HL-60/S4 treated with phorbol 12-myristate 13-acetate at 8.2 ng/mL for 4 days and 3 days (cell line): ENCODE results near the gene IPO7.
"Not testable (repeated sequence)": the region's sequence is repeated elsewhere in the genome, so short reads cannot be mapped to it uniquely, and the experiment has no call there.

ENCODE experiments used
- in situ Hi-C: fragments of 300-500 bp; cut with MboI; formaldehyde crosslinking; loops from 2 replicates; pipeline ENCODE4 v1.15.0; 2022; ENCODE audit warnings: low sequenced_read_pairs

The IPO7 gene

DNA sequence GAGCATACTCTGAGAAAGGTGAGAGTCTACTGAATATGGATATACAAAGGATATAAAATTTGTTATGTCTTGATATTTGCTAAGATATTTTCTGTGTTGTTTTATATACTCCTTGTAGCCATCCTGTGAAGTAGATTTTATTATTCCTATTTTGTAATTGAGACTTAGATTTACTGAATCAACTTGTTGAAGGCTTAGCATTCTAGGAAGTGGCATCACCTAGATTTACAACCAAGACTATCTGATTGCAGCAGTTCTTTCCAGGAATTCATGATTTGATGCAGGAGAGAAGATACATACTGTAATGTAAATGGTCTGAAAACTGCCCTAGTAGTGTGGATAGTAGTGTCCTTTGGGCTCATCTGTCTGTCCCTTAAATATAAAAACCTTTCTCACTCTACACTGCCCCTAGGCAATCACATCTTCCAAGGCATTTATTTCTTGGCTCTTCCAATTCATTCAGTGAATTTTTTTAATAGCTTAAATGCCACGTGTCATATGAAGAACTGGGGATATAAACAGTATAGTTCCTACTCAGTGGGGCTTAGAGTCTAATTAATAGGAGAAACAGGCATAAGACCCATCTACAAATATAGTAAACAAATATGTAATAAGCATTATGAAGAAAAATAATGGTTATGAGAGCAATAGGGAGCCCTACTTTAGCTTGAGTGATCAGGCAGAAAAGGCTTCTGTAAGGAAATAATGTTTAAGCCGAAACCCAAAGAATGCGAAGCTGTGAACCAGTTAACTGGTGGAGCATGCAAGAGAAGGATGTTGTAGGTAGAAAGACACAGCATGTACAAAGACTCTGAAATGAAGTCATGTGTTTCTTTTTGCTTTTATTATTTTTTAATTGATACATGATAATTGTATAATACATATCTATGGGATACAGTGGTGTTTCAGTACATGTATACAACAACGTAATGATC is 13.6 kb downstream of the IPO7 start:
- in situ Hi-C loops = no loop called here

DNA sequence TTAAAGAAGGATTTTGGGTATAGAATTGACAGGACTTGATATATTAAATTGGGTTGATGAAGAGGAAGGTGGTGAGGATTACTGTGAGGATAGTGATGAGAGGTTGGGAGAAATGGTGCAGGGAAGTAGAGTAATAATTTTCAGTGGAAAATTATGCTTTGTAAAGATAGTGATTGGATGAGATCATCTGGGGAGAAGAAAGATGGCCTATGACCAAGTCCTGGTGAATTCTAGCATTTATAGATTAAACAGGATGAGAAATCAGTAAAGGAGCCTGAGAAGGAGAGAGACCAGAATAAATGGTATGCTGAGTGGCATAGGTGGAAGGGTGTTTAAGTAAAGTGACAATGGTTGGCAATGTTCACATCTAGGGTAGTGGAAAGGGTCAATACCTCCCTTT is 15.0 kb downstream of the IPO7 start:
- in situ Hi-C loops = no loop called here

DNA sequence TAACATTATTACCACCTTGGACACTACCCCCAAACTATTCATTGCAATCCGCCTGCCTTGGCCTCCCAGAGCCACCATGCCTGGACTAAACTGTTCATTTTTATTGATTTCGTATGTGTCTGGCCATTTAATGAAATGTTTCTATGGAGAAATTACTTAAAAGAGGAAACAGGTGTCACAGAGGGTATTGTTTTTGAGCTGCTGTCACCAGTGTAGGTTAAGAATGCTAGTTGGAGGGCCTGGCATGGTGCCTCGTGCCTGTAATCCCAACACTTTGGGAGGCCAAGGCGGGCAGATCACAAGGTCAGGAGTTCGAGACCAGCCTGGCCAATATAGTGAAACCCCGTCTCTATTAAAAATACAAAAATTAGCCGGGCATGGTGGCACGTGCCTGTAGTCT is 17.4 kb downstream of the IPO7 start:
- in situ Hi-C loops = not testable (repeated sequence)

DNA sequence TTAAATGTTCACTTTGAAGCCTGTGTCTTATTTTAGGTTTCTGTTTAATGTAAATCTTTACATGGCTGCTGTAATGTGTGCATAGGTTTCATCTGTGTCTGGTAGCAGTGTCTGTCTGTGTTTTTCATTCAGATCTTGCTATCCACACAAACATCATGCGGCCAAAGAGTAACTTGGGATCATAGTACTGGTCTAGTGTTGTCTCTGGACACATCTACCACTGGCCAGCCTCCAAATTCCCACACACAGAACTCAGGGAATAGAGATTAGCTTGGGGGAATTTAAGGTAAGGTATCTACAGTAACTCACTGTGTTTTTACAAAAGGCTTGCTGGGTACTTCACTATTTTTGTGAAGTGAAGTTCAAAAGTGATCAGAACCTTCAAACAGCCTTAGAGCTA is 44.3 kb downstream of the IPO7 start:
- in situ Hi-C loops = no loop called here

DNA sequence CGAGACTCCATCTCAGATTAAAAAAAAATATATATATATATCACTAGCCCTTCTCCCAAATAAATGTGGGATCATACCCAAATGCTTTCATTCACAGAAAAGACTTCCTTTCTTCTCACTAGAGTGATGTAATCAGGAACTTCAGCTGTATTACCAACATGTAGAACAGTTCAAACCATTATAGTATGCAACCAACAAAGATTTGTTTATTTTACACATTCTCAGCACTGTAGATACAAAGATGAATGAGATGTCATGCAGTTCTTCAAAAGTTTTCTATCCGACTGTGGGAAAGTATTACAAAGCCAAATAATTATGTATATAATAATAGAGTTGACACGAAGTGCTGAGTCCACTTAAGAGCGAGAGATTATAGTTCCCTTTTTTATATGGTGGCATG is 54.2 kb downstream of the IPO7 start:
- in situ Hi-C loops = no loop called here

DNA sequence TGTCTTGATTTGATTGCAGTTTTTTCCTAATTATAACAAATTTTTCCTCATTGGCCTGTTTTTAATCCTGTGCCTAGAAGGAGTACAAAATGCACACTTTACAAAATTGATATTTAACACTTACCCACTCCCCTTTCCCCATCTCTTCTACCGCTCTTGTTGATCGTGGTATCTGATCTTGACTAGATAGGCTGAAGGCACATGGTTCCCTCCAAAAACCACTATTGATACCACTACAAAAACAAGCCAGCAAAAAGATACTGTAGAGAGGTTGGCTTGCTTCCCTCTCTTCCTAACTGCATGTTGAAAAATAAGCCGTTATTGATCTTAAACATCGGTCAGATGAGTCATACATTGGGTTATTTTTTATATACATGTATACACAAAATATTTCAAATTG is 61.8 kb downstream of the IPO7 start:
- in situ Hi-C loops = no loop called here

DNA sequence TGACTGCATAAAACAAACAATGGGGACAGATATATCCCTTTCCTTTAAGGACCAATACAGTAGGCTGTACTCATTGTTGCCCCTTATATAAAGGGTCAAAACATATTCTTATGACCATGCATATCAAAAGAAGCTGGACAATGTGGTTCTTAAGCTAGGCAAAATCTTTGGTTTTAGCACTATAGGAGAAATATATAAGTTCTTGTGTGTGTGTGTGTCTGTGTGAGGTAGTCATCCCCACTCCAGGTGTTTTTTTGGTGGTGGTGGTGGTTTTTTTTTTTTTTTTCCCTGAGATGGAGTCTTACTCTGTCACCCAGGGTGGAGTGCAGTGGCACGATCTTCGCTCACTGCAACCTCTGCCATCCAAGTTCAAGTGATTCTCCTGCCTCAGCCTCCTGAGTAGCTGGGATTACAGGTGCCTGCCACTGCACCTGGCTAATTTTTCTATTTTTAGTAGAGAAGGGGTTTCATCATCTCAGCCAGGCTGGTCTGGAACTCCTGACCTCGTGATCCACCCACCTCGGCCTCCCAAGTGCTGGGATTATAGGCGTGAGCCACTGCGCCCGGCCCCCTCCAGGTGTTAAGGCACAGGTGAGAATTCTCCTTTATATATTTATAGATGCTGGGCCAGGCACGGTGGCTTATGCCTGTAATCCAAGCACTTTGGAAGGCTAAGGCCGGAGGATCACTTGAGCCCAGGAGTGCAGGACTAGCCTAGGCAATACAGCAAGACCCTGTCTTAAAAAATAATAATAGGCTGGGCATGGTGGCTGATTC is 64.3 kb downstream of the IPO7 start:
- in situ Hi-C loops = no loop called here

DNA sequence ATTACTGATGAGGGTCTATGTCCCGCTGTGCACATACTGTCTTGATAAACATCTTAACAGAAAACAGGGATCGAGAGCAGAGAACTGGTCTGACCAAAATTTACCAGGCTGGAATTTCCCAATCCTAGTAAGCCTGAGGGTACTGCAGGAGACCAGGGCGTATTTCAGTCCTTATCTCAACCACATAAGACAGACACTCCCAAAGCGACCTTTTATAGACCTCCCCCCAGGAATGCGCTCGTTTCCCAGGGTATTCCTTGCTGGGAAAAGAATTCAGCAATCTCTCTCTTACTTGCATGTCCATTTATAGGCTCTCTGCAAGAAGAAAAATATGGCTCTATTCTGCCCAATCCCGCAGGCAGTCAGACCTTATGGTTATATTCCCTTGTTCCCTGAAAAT is 67.6 kb downstream of the IPO7 start:
- in situ Hi-C loops = not testable (repeated sequence)

DNA sequence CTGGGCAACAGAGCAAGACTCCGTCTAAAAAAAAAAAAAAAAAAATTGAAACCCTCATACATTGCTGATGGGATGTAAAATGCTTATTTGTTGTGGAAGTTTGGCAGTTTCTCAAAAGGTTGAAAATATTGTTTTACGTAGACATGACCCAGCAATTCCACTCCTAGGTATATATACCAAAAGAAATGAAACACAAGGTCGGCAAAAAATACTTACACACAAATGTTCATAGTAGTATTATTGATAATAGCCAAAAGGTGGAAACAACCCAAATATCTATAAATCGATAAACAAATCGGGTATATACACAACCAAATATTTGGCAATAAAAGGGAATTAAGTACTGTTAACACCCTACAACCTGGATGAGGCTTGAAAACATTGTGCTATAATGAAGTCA is 71.3 kb downstream of the IPO7 start:
- in situ Hi-C loops = no loop called here

DNA sequence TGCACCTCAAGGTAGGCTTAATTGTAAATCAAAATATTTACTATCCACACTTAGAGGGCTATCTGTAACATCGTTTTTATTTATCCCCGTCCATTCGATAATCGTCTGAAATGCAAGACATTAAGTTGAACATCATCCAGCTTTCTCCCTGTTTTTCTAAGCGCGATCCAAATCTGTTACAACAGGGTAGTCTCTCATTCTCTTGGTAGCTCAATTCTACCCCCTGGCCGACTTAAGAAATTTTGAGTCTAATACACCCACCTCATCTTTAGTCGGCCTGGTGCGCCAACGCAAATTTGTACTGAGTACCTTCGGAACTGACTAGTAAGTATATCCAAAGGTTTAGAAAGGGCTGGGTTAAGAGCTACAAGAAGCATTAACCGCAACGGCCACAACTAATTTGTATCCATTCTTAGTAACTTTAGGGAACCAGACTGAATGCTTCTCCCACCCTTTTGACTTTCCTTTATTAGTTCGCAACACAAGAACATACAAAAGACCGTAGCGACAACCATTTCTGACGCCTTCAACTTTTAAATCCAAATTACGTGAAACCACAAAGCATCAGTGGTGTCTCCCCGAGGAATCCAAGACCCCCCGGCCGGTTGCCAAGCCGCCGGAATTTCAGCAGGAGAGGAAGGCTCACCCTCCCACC is 75.3 kb downstream of the IPO7 start:
- in situ Hi-C loops = no loop called here

DNA sequence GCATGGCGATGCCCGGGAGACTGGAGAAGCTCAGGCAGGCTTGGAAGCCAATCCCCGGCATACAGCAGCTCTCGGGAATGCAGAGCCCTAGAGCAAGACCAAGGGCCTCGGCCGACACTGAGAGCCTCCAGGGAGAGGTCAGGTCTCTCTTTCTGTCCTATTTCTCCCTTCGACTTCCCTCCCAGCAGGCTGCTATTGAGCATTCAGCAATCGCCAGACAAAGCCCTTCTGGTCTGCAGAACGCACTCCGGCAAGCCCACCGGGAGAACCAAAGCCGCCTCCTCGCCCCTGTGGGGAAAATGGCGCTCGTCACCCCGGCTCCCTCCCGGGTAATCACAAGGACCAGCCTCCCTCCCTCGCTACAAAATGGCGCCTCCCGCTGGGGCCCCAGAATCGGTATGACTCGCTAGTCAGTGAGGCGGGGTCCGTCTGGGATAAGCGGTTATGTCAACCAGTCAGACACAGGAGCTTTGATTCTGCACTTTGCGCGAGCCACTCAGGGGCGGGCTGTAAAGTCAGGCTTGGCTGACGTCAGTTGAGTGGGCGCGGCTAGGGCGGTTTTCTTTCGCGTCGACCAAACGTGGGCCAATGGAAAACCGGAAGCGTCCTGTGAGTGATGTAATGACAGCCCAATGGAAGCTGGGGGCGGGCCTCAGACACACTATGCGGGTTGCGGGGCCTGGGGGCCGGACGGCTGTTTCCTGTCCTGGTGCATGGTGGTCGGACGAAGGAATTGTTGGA is 76.0 kb downstream of the IPO7 start, which contains the start of gene ZNF143:
Gene ZNF143, plus strand, starts transcription at position 691 of the 741 bp plus-strand sequence. CDS start 10,297 bp downstream, outside the sequence.
- in situ Hi-C loops = no loop called here

DNA sequence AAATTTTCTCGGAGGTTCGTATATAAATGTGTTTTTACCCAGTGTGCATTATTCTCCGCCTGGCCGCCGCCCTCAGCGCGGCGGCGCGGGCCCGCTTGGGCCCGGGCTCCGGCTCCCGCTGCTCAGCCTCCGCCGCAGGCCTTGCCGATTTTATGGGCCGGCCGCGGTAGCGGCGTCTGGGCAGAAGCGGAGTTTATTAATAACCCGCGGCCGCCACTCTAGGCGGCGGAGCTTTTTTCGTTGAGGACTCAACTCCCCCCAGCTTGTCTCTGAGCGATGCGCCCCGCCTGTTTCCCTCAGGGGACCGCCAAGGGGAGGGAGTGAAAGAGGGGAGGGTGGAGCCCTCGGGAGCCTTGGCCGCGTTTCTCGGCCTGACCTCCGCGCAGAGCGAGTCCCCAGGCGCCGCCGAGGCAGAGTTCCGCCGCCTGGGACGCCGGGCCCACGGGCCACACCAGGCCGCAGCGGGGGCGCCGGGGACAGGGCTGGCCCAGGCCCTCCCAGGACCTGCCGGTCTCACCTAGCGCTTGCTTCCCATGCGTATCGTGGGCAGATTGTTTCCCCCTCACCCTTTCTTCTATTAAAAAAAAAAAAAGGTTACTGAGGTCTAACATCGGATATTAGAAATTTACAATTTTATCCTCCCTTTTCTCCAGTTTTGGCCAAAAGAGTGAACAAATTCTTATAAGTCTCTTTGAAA is 76.8 kb downstream of the IPO7 start:
- in situ Hi-C loops = no loop called here

DNA sequence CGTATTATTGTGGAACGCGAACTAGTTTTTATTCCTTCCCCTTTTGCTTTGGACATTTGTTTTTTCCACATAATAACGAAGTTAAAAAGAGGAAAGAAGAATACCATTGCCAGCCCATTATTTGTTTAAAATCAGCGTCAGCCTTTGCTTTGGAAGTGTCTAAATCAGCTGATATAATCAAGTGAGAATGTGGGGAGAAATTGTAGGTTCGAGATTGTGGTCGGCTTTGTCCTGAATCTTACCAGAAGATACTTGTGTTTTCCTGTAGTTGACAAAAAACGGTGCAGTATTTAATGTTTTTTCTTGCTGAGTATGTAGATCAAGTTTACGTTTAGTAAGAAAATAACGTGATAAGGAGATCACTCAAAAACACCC is 77.3 kb downstream of the IPO7 start:
- in situ Hi-C loops = no loop called here

DNA sequence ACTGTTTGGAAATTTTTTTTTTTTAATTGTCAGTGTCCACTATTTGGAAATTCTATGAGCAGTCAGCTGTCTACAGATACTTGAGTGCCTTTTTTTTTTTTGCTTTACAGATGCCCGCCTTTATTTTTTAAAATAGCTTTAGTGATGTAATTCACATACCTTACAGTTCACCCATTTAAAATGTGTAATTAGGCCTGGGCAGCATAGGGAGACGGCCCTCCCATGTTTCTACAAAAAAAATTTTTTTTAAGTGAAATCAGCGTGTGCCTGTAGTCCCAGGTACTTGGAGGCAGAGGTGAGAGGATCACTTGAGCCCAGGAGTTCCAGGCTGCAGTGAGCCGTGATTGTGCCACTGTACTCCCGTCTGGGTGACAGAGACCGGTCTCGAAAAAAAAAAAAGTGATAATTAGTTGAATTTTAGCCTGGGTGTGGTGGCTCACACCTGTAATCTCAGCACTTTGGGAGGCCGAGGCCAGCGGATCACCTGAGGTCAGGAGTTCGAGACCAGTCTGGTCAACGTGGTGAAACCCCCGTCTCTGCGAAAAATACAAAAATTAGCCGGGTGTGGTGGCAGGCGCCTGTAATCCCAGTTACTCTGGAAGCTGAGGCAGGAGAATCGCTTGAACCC is 77.8 kb downstream of the IPO7 start:
- in situ Hi-C loops = no loop called here

DNA sequence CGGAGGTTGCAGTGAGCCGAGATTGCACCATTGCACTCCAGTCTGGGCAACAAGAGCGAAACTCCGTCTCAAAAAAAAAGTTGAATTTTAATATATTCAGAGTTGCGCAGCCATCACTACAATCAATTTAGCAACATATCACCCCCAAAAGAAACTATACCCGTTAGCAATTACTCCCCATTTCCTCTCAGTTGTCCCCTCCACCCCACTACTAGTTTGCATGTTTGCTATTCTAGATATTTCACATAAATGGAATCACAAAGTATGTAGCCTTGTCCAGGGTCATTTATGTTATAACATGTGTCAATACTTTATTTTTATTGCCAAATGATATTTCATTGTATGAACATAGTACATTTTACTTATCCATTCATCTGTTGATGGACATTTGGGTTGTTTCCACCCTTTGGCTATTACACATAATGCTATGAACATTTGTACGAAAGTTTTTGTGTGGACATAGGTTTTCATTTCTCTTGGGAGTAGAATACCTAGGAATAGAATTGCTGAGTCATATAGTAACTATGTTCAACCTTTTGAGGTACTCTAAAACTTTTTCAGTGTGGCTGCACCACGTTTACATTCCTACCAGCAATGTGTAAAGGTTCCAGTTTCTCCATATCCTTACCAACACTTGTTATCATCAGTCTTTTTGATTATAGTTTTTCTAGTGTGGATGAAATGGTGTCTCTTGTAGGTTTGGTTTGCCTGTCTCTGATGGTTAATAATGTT is 78.5 kb downstream of the IPO7 start:
- in situ Hi-C loops = no loop called here

DNA sequence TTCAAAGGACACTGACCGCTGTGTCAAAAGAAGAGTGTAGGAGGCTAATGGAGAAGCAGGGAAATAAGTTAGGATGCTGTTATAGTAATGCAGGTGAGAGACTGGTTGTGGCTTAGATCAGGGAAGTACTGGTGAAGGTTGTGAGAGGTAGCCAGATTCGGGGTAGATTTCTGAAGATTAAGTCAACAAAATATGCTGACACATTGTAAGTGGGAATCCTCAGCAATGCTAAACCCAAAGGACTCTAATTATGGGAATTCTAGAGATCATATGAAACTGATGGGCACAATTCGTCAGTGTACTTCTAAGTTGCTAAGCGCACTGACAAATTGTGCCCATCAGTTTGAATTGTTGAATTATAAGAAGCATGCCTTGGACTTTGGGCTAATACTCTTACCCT is 86.3 kb downstream of the IPO7 start:
- in situ Hi-C loops = no loop called here

DNA sequence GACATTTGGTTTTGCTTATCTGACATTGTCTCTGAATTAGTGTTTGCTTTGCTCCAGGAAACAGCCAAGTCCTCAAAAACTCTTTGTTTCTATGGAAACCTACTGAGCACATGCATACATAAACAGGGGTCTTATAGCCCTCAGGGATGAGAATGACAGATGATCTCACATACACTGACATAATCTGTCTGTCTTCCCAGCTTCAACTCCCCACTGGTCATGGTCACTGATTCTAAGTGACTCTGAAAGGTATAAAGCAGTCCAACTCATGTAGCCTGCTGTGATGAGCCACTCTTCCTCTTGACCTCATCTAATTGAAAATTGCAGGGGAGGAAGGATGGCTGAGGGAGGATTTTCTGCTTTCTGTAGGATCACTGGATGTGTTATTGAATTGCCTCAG is 89.0 kb downstream of the IPO7 start:
- in situ Hi-C loops = no loop called here

DNA sequence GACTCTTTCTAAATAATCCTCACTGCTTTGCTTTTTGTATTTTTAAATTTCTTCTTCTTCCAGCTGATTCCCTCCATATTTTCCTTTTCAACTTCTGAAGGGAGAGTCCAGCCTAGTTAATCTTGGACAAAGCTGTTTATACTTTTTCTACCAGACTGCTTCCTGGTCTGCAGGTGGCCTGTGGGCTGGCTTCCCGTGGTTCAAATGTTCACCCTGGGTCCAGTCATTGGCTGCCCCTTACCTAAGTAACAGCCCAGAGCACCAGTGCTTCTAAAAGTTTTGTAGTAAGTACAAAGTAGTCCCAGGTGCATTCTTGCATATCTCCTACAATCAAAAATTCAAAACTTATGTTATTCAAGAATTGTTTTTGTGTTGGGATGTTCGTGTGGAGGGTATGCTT is 95.4 kb downstream of the IPO7 start:
- in situ Hi-C loops = no loop called here

DNA sequence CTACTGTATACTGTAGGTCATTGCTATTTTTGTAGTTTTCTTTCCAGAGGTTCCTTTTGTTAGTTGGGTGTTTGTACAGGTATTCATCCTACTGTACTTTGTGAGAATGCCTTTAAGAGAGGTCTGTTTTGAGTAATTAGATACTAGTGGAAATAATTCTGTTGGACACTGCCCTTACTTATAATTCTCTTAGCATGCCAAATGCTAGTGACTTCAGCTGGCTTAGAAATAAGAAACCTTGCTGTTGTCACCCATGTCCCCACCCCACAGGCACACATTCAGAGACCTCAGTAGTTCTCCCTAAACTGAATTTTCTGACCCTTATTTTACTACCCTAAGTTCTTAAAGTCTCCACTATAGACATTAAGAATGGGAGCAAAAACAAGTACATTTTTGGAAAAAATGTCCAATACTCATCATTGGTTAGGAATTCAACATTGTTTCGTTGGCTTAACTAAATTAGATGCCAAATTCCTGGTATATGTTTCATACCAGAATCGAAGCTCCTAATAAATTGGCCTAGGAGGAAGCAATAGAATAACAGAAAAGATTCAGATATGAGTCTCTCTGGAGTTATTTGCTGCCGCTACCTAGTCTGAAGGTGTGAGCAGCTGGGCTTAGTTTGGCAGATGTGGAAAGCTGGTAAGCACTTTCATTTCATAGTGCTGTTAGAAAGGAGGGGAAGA is 104.8 kb downstream of the IPO7 start:
- in situ Hi-C loops = no loop called here
